Neural progenitor cell (in vitro differentiated cells): Measurements from ENCODE around the gene SLC5A6.

ENCODE experiments used
- CTCF ChIP-seq: fragments of 200-600 bp; sonication (generic); IDR thresholded peaks from 2 replicates; pipeline ENCODE4 v1.5.1; 2017; ENCODE audit warnings: antibody characterized with exemption, mild to moderate bottlenecking
- EZH2 ChIP-seq: fragments of 200-600 bp; sonication (generic); IDR thresholded peaks from 2 replicates; pipeline ENCODE4 v1.6.1; 2017; ENCODE audit warnings: antibody characterized with exemption, mild to moderate bottlenecking, moderate library complexity

GRCh38 chr2:27240406-27240805 is 28.3 kb upstream of the SLC5A6 start:
- TF ChIP-seq EZH2 (no peak), CTCF (no peak)
